Measurements from ENCODE around the gene AGBL1. TPM values are rescaled to one million over a fixed set of nuclear protein-coding genes. Genes with fewer than 3 reads are reported as not detected.
"Not testable (repeated sequence)": the region's sequence is repeated elsewhere in the genome, so short reads cannot be mapped to it uniquely, and the experiment has no call there.

AGBL1 gene
- total RNA-seq, 1 donor: not detected

DNA sequence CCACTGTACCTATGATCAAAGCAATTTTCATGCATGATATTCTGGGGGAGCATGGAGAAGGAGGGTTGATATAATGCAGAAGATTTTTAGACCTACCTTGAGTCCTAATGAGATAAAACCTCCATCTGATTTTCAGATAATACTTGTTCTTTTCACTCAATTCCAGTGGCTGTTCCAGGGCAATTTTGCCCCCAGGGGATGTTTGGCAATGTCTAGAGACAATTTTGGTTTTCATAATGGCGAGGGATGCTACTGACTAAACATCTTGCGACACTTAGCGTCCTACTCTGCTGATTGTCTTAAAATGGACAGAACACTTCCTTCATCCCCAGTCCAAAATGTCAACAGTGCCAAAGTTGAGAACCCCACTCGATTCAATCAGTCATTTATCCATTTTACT lies 26.6 kb downstream of the AGBL1 start:
- H3K4me3 ChIP-seq (ENCODE audit: low read depth, low read length): no peak overlapping the region
- TF ChIP-seq, protein P1, sequence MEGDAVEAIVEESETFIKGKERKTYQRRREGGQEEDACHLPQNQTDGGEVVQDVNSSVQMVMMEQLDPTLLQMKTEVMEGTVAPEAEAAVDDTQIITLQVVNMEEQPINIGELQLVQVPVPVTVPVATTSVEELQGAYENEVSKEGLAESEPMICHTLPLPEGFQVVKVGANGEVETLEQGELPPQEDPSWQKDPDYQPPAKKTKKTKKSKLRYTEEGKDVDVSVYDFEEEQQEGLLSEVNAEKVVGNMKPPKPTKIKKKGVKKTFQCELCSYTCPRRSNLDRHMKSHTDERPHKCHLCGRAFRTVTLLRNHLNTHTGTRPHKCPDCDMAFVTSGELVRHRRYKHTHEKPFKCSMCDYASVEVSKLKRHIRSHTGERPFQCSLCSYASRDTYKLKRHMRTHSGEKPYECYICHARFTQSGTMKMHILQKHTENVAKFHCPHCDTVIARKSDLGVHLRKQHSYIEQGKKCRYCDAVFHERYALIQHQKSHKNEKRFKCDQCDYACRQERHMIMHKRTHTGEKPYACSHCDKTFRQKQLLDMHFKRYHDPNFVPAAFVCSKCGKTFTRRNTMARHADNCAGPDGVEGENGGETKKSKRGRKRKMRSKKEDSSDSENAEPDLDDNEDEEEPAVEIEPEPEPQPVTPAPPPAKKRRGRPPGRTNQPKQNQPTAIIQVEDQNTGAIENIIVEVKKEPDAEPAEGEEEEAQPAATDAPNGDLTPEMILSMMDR (IDR thresholded peaks at IDR 0.05; ENCODE audit: insufficient read depth, low read length): no peak
- no peak for DNase-seq (ENCODE audit: low read depth)

DNA sequence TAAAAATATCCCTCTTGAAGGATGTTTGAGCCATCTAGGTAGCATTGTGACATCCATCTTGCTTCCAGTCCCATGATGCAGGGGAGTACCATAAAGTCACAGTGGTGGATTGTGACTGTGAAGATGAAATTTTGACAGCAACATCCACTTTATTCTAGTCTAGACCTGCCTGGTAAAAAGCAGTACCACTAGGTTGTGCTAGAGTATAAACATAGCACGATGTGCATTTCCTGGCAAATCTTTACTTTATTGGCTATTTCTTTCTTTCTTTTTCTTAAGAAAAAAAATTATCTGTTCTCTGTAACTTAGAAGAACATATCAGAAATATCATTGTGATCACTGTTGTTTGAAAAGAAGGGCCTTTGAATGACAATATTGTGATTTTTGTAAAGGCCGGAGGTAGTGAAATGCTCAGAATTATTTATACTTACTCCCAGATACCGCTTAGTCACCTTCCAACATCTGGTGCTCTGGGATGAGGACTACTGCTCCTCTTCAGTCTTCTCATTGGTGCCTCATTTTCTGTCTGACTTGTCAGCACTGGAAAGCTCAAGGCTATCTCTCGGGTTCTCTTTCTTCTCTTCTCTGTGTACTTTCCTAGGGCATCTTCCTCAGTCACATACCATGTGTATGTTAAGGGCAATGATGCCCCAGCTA lies 35.6 kb downstream of the AGBL1 start:
- H3K4me3 ChIP-seq (ENCODE audit: low read depth, low read length): no peak overlapping the region
- peak; percentile 4 for DNase-seq (ENCODE audit: low read depth)
- TF ChIP-seq, protein P1 (IDR thresholded peaks at IDR 0.05; ENCODE audit: insufficient read depth, low read length): peak; percentile 1

DNA sequence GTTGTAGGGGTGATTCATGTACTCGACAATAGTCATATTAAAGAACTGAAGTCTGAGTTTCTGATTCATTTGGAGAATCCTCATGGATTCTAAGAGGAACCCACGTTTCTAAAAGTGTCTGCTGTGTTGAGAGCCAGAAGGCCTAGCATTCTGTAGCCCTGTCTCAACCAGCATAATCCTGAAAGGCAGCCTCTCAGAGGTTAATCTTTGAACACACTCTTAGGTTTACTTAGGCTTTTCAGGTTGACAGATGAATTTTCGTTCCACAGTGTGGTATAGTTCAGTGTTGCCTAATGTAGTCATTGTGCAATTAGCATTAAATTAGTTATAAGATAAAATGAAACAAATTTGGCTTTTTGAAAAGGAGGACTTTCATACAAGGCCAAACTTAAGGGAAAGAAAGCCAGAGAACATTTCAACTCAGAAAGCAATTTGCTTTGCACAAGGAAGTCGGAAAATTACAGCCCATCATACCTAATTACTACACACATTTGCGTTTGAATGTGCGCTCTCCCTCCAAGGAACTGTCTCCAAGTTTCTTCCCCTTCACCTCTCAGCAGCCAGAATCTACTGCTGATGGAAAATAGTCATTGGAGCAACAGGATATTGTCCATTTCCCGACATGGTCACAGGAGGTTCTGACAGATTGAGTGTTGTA lies 42.0 kb downstream of the AGBL1 start:
- no peak overlapping the region for H3K4me3 ChIP-seq (ENCODE audit: low read depth, low read length)
- no peak for DNase-seq (ENCODE audit: low read depth)
- TF ChIP-seq, protein P1 (IDR thresholded peaks at IDR 0.05; ENCODE audit: insufficient read depth, low read length): no peak

DNA sequence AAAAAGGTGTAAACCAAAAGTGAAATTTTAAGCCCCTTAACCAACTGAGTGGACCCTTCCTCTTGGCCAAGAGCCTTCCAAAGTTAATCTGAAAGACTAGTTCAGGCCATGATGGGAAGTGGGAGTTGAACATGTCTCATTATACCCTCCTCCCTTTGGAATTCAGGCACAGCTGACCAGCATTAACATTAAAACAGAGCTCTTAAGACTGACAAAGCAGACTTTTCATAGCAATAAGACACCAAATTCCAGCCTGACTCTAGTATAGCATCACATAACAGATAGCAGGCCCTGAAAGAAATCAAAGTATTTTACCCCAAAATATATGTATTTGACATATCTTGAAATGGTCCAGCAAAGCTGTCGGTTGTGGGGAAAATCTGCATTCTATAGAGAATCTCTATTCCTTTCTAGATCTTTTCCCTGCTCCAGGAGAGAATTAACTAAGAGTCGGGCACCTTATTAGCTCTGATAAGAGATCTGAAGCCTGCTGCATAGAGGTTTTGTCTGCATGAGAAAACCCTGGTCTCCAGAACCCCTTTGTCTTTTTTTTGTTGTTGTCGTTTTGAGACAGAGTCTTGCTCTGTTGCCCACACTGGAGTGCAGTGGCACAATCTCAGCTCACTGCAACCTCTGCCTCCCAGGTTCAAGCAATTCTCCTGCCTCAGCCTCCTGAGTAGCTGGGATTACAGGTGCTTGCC lies 43.2 kb downstream of the AGBL1 start:
- DNase-seq (ENCODE audit: low read depth): not testable (repeated sequence)

DNA sequence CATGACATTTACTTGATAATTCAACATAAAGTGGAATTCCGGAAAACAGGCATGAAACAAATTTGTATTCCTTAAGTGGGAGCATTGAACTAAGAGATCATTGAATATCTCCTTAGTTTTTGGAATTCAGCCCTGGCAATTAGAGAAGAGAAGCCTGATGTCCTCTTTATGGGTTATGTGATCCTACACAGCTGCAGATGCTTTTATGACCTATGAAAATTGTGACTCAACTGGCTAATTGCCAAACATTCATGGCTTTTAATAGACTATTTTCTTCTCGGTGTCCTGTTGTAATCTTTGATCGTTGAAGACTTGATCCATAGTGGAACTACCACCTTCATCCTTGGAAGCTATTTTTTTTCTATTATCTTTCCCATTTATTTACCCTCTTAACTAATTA lies 46.1 kb downstream of the AGBL1 start:
- DNase-seq (ENCODE audit: low read depth): no peak
- TF ChIP-seq, protein P1 (IDR thresholded peaks at IDR 0.05; ENCODE audit: insufficient read depth, low read length): no peak
- H3K4me3 ChIP-seq (ENCODE audit: low read depth, low read length): no peak overlapping the region

More for the DNA sequence above, 43.2 kb downstream of the AGBL1 start:
- H3K4me3 ChIP-seq (ENCODE audit: low read depth, low read length): not testable (repeated sequence)

DNA sequence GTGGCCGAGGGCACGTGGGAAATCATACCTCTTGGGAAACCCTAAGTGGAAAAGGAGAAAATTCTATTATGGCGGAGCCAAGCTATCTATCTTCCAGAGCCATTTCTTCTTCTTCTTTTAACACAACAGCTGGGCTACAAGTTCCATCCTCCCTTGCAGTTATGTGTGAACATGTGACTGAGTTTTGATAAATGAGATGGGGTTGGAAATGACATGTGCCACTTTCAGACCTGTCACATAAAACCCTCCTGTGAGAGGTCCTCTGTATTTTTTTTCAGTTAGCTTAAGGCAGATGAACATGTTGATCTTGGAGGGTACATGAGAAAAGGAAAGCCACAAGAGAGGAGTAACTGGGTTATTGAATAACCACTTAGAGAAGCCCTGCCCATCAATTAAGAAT lies 47.9 kb downstream of the AGBL1 start:
- TF ChIP-seq, protein P1 (IDR thresholded peaks at IDR 0.05; ENCODE audit: insufficient read depth, low read length): no peak
- no peak for DNase-seq (ENCODE audit: low read depth)
- no peak overlapping the region for H3K4me3 ChIP-seq (ENCODE audit: low read depth, low read length)

DNA sequence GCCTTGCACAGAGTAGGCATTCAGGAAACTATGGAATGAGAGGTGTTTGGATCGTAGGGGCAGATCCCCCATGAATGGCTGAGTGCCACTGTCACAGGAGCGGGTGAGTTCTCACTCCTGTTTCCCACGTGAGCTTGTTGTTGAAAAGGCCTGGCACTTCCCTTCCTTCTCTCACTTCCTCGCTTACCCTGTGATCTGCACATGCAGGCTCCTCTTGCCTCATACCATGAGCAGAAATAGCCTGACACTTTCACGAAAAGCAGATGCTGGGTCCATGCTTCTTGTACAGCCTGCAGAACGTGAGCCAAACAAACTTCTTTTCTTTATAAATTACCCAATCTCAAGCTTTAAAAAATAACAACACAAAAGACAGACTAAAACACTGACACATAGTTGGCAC lies 55.4 kb downstream of the AGBL1 start:
- H3K4me3 ChIP-seq (ENCODE audit: low read depth, low read length): no peak overlapping the region
- no peak for DNase-seq (ENCODE audit: low read depth)
- TF ChIP-seq, protein P1 (IDR thresholded peaks at IDR 0.05; ENCODE audit: insufficient read depth, low read length): no peak

Data from fibroblast of the aortic adventitia (primary cell).